PC-3 (cell line): ENCODE measurements around the gene REPS2.

Source experiments
- EZH2 ChIP-seq: fragments of 300-600 bp; sonication (generic); IDR thresholded peaks from one replicate; pipeline ENCODE4 v1.6.1; 2017; ENCODE audit warnings: antibody characterized with exemption, mild to moderate bottlenecking, low read length; ENCODE audit not compliant: unreplicated experiment
- EZH2phosphoT487 ChIP-seq: fragments of 300-600 bp; sonication (generic); IDR thresholded peaks from 2 replicates; pipeline ENCODE4 v1.6.1; 2018; ENCODE audit warnings: mild to moderate bottlenecking, antibody characterized with exemption, low read length, borderline replicate concordance
- TF ChIP-seq, protein P1 (sequence below): fragments of 300-600 bp; sonication (generic); conservative IDR thresholded peaks from 2 replicates; pipeline ENCODE4 v1.5.1; 2017; ENCODE audit warnings: antibody characterized with exemption, low read depth, mild to moderate bottlenecking, low read length

DNA sequence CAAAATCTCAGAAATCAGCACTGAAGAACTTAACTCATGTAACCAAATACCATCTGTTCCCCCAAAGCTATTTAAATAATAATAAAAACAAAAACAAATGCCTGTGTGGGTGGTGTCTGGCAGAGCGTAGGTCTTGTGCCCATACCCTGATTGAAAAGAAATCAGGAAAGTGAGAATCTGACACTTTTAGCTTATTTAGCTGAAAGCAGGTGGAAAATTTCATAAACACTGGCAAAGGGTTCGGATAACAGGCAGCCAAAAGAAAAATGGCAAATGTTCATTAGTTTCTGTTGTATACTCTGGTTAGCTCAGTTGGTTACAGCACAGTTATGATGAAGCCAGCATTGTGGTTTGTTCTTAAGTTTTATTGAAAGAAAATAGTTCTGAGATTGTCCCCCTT lies 48.3 kb downstream of the REPS2 start:
- TF ChIP-seq, protein P1, sequence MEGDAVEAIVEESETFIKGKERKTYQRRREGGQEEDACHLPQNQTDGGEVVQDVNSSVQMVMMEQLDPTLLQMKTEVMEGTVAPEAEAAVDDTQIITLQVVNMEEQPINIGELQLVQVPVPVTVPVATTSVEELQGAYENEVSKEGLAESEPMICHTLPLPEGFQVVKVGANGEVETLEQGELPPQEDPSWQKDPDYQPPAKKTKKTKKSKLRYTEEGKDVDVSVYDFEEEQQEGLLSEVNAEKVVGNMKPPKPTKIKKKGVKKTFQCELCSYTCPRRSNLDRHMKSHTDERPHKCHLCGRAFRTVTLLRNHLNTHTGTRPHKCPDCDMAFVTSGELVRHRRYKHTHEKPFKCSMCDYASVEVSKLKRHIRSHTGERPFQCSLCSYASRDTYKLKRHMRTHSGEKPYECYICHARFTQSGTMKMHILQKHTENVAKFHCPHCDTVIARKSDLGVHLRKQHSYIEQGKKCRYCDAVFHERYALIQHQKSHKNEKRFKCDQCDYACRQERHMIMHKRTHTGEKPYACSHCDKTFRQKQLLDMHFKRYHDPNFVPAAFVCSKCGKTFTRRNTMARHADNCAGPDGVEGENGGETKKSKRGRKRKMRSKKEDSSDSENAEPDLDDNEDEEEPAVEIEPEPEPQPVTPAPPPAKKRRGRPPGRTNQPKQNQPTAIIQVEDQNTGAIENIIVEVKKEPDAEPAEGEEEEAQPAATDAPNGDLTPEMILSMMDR = no peak
- TF ChIP-seq EZH2phosphoT487 (no peak), EZH2 (no peak)
